Urothelium cell line (cell line): ENCODE data around the gene P3H1.
A peak's percentile ranks its signal among the peaks of the same experiment; 100 is the strongest.
"Not testable (repeated sequence)": the region's sequence is repeated elsewhere in the genome, so short reads cannot be mapped to it uniquely, and the experiment has no call there.

Source experiments
- DNase-seq: peaks from one replicate; pipeline ENCODE4 v3.0.0; 2011; ENCODE audit warnings: low spot score, mixed read lengths
- FAIRE-seq: peaks from 2 replicates; lab custom pipeline; 2011; peaks lifted over from hg19 to GRCh38; lab: Jason Lieb, UNC

Gene P3H1

DNA sequence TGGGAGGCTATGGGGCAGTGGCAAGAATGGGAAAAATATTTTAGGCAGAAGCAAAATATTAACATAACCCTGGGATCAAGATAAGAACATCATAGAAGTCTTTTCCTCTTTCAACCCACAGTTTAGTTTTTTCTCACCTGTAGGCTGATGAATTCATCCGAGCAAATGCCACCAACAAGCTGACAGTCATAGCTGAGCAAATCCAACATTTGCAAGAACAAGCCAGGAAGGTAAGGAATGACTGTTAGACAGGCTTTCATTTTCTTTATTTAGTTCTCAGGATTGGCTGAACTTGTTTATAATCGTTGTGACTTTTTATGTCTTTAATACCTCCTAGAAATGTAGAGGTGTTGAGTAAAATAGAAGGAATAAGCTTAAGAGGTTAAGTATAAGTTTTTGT, 6.6 kb upstream of the P3H1 start:
- FAIRE-seq: no peak
- DNase-seq: no peak

DNA sequence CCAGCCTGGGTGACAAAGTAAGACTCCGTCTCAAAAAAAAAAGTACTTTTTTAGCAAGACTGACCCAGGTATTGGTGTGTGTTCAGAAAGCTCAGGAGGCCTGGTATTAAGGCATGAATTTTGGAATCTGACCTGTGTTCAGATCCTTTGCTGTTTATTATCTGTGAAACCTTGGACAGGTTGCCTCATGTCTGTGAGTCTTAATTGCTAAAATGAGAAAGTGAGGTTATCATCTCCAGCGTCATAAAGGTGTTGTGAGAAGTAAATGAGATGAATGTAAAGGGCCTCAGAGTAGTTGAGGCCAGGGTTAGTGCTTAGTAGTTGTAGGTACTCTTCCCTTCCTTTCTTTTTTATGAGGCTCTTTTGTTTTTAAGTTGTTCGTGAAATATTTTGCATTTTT, 3.0 kb upstream of the P3H1 start:
- DNase-seq (no peak), FAIRE-seq (no peak)

DNA sequence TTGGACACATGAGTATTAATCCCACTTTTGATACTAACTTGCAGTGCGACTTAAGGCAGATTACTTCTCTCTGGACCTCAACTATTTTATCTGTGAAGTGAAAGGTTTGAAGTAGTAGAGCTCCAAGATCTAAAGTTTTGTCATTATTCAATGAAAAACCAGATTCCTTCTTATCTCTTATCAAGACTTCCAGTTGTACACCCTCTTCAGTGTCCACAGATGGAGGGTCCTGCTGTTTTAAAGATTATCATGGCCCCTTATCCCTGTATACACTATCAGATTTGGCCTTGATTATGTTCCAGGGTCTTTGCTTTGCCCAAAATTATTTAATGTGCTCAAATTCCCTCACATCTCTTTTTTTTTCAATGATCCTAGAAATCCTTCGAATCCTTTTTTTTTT, 1.3 kb upstream of the P3H1 start:
- FAIRE-seq: no peak
- no peak for DNase-seq

DNA sequence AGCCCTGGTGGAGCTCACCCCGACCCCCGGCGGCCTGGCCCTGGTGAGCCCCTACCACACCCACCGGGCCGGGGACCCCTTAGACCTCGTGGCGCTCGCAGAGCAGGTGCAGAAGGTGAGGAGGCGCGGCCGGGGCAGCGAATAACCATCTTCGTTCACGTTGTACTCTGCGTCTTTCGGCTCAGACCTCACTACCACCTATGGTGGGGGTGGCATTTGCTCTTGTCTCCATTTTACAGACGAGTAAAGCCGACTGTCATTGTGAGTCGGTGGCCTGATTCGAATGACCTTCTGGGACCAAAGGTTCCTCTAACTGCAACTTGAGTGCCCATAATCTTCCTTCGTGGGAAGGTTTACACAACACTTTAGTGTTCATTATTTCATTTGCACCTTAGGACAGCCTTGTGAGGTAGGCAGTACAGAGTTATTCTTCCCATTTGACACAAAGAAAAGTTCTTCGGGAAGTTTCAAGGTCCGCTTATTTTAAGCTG, 727 bp upstream of the P3H1 start:
- FAIRE-seq: no peak
- DNase-seq: no peak

DNA sequence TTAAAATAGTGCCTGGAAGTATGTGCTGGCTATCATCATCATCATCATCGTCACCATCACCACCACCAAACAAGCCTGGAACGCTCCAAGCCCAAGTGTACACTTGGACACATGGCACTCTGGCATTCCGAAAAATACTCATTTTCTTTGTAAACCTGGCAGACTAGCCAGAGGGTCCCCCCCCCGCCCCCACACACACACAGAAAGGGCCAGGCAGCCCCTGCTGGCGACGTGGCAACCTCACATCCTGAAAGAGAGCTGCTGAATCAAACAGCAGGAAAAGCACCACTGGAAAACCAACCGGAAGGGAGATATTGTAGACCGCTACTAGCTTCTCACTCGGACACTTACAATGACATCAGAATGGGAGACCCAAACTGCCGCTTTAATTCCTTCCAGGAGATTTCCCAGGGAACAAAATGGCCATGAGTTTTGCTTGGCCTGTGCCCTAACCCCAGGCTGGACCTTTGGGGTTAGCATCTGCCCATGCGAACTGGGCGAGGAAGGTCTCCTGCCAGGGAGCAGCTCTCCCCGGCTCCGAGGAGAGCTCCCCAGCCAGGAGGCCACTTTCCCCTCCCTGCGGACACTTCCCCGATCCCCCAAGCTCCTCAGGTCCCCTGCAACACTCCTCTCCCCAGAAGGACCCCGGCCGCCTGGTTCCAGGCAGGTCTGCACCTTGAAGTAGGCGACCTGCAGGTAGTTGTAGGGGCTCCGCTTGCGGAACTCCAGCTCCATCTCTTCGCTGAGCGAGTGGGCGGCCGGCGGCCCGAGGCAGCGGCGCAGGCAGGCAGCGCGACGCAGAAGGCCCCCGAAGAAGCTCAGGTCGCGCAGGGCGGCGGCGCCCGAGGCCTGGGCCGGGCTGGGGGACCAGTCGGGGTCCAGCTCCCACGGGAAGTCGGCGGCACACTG, 742 bp downstream of the P3H1 start:
- DNase-seq: peak; percentile 83
- peak; percentile 13 for FAIRE-seq

DNA sequence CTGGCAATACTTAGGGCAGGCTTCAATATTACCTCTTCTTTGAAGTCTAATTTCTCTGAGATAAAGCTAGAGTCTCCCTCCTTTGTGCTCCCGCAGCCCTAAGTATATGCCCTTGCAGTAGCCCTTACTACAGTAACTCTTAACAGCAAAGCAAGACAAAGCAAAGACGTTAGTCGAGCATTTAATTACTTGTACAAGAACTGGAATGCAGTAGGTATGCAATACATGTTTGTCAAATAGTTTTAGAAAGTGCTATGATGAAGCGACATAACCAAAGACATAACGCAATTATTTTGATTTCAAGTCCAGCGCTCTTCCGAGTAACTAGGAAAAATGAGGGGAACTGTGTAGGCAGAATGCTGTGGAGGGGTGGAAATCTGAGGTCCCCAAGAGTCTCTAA, 1.6 kb downstream of the P3H1 start:
- FAIRE-seq (no peak), DNase-seq (no peak)

DNA sequence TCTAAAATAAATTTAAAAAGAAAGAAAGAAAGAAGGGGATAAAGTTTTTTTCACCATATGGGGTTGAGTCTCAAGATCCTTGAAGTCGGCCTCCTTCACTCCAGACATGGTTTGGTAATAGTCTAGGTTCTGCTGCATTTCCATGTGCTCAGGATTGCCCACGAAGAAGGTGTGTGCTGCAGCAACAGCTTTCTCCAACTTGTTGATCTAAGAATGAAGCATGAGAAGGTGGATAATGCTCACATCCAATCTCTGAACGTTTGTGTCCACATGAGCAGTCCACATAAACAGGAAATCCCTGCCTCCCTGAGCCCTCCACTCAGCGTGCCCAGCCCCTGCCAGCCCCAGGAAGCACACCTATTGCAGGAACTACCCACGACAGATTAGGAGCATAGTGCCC, 4.6 kb downstream of the P3H1 start:
- FAIRE-seq: no peak

DNA sequence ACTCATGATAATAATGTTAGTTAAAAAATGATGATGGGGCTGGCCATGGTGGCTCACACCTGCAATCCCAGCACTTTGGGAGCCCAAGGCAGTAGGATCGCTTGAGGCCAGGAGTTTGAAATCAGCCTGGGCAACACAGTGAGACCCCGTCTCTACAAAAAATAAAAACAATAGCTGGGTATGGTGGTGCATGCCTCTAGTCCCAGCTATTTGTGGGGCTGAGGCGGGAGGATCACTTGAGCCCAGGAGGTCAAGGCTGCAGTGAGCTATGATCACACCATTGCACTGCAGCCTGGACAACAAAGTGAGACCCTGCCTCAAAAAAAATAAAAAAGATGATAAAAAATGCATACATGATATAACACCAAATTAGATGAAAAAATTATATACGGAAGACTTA, 5.3 kb downstream of the P3H1 start:
- FAIRE-seq (no peak), DNase-seq (no peak)

More for the DNA sequence above, 4.6 kb downstream of the P3H1 start:
- DNase-seq: no peak

DNA sequence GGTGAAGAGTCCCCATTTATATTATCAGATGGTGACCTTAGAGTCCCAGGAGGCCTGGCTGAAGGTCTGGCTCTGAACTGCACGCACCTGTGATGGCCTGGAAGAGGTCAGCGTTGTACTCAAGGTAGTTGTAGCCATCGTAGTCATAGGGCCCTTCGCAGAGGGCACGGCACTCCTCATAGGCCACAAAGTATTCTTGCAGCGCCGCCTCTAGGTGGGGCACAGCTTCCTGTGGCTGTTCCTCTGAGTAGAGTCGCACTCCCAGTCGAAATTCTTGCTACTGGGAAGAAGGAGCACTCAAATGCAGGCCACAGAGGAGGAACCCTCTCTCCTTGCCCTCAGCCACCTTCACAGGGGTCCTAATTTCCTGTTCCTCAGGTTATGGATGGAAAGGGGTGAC, 7.7 kb downstream of the P3H1 start:
- FAIRE-seq (no peak), DNase-seq (no peak)

DNA sequence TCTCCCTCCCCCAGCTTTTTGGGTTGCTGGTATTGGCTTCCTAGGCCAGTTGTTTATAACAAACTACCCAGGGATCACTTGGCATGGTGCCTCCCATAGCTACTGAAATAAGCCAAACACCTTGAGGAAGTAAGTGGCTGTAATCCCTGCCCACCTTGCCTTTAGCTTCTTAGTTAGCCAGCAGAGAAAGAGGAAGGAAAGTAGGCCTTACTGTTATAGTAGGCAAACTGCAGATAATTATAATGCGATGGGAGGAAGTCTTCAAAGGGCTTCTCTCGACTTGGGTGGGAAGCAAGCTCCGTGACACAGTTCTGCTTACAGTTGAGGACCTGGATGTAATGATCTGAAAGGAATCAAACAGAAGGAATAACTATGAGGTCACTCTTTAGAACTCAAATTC, 8.2 kb downstream of the P3H1 start:
- FAIRE-seq (no peak), DNase-seq (no peak)

DNA sequence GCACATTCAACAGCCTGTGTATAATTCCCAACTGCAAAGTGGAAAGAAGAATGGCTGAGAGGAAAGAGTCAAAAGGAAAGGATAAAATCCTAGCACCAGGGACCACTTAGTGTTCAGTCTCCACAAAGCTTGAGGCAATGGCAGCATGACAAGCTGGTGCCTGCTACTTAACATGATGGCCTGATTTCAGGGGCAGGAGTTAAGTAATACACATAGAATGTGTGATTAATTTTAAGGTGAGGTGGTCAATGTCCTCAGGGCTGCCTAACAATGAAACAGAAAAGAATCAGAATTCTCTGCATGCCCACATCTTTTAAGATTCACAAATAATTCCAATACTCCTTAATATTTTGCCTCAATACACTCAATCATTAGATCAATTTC, 8.9 kb downstream of the P3H1 start:
- DNase-seq: no peak
- FAIRE-seq: peak; percentile 13

DNA sequence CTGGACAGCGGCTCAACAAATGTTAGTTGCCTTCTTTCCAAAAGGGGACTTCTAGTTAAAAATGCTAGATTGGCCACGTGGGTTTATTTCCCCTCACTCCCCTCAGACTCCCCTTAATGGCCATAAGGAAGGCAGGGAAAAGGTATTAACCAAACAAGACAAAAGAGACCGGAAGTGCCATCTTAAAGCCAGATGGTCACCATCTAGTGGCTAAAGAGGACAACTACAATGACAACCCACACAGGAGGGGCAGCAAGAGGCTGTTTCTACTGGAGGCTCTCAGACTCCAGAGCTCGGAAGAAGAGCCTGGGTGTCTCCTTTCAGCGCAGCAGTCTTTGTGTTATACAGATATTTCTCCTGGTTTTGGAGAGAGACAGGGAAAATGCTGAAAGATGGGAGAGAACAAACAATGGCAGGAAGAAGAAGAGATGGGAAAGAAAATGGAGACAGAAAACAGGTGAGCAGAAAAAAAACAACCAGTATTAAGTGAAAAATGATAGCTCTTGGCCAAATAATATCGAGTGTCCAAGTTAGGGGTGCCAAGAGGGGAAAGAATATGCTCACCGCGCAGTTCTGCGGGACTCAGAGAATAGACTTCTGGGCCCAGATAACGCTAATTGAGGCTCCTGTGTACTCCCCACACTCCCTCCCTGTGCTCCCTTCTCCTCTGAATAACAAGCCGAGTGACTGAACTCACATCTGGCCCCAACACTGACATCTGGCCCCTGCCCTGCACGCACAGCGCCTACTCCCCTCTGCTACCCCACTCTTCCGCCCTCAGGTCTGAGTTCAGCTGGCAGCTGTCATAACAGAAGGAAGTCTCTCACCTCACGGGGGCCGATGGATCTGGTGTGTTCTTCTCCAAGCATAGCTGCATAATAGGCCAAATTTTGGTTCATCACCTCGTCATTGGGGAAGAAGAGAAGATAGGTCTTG, 9.6 kb downstream of the P3H1 start:
- DNase-seq: peak; percentile 78
- no peak for FAIRE-seq

DNA sequence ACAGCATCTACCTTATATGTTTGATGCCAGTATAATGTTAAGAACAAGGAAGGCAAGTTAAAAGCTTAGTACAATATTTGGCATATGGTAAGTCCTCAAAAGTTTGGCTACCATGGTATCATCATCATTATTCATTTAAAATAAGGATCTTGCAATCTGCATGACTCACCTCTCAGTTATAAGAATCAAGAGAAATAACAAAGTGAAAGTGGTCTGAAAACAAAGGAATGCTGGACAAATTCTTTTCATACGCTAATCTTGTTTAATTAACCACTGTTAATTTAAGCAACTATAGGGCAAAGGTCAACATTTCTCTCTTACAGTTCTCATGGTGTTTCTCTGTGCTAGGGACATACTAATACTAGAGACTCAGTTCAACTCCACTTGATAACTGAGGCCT, 13.8 kb downstream of the P3H1 start:
- no peak for FAIRE-seq
- DNase-seq: no peak

DNA sequence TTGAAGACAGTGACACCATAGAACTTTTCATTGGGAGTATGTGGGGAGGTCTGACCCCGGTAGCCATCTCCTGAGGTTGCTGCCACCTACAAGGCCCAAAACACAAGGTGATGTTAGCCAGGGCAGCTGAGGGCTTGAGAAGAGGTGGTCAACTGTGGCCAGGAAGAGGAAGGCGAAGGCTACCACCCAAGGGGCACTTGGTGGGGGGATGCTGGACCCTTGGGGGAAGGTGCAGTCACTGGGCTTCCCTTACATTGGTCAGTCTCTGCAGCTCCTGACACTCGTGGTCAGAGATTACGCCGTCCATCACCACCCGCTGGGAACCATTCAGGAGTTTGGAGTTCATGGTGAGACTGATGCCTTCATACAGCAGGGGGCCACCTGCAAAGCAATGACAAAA, 14.5 kb downstream of the P3H1 start:
- DNase-seq: no peak
- FAIRE-seq: no peak

DNA sequence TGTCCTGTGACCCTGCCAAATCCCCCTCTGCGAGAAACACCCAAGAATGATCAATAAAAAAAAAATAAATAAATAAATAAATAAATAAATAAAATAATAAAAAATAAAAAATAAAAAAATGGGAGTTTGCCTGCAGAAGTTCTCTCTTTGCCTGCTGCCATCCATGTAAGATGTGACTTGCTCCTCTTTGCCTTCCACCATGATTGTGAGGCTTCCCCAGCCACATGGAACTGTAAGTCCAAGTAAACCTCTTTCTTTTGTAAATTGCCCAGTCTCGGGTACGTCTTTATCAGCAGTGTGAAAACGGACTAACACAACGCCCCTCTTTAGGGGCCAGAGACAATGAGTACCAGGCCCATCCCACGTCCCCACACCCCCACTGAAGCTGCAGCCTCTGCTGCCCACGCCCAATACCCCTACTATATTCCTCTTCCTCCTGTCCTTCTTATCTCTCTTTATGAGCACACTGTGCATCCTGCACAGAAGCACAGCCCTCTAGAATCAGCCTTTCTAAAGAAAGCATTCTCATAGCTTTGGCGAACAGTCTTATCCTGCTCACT, 15.2 kb downstream of the P3H1 start:
- not testable (repeated sequence) for DNase-seq
- peak; percentile 17 for FAIRE-seq

DNA sequence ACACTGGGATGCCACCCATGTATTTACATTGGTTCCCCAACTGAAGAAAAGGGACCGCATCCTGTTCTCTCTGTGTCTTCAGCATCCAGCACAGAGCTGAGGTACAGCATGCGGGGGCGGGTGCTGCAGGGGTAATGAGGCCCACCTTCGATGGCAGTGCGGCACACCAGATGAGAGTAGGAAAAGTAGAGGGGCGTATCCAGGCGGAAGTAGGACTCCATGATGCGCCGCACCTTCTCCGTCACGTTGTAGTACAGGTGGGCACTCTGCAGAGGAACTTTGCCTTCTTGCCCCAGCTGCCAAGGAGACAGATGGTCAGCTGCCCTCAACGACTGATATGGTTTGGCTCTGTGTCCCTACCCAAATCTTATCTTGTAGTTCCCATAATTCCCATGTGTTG, 16.8 kb downstream of the P3H1 start:
- FAIRE-seq: no peak
- no peak for DNase-seq

DNA sequence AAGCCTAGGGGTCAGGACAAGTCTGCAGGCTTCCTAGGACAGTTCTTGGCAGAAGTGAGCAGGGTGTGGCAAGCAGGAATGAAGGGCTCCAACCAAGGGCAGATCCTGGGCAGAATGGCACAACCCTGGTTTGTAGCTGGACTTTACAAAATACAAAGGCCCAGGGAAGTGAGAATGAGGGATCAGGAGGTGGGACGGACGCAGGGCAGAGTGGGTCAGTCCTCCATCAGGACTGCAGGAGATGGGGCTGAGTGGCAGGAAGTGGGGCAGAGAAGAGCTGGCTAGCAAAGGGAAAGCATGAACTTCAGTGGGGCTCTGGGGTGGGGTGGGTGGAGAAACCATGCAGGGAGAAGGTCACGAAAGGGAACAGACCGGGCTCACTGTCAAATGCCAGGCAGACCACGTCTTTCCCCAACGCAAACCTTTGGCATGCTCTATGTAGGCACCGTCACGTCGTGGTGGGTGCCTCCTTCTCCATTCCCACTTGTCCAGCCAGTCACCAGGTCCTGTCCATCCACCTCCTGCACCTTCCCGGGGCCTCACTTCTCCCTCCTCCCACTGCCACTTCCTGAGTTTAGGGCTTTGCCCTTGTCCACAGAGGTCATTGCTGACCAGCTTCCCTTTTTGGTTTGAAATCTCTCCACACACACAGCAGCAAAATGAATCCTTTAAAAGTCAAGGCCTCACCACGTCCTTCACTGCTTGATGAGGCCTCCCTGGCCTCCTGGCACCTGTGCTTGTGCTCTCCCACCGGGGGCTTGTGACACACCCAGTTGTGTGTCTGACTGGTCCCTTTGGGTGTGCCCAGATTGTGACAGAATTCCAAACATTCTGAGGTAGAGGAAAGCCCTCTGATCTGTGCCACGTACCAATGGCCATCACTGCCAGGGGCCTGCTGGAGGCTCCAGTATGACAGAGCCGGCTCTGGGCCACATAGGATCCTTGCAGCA, 18.1 kb downstream of the P3H1 start:
- no peak for DNase-seq
- FAIRE-seq: no peak

DNA sequence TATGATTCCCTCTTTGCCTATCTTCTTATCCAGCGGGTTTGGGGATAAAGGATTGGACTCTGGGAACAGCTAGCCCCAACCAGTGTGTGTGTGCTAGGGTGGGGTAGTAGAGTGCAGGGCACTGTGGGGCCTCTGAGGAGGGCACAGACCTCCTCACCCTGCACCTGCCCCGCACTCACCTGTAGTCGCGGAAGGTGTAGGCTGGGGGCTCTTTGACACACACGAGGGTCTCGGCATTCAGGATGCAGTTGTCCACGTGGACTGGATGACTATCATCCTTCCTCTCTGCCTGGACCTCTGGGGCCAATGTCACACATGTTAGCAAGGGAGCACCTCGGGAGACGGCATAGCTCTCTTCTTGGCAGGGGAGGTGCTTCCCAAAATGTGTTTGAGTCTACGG, 18.8 kb downstream of the P3H1 start:
- no peak for DNase-seq
- peak; percentile 55 for FAIRE-seq

DNA sequence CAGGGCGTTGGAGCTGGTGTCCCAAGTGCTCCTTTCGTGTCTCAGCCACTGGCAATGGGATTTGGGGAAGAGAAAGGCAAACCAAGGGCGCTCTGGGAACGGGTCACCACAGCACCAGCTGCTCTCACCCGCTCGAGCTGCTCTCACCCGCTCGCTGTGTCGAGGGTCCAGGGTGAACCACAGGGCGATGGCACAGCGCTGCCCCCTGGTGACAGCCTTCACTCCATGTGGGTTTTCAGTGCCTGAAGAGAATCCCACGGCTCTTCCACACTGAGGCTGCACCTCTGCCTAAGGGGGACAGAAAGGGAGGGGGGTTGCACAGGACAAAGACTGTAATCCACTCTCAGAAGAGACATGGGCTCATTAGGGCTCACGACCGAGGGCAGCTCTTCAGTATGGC, 19.7 kb downstream of the P3H1 start:
- peak; percentile 48 for FAIRE-seq

DNA sequence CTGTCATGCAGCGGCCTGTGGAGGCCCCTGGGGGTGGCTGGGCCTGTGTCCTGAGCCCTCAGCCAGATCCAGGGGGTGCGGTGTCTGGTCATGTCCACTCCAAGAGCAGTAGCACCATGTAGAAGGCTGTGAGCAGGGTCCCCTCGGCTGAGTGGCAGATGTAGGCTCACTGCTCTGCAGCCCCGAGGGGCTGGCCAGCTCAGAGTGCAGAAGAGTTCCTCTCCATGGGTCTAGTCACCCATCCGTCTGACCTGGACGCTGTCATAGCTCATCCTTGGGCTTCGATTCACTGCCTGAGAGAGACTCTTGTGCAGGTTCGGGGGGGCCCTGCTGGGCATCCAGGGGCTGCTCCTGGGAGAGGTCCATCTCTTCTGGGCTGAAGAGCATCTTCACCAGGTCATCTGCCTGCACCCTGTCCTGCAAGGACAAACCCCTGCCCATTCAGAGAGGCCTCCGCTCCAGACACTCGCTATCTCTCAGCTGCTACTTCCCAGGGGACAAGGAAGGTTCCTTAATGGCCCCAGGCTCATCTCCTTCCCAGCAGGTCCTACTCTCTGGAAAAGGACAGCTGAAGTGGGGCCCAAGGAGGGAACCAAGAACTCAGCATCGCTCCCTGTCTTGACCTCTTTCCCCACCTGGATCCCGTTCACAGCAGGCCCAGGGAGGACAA, 20.3 kb downstream of the P3H1 start:
- DNase-seq: no peak
- FAIRE-seq: no peak

More for the DNA sequence above, 19.7 kb downstream of the P3H1 start:
- no peak for DNase-seq
